SK-N-MC (cell line): Measurements from ENCODE around the gene SHISA2.

ENCODE experiments used
- DNase-seq: peaks from one replicate; pipeline ENCODE4 v3.0.0-alpha.2; 2011; ENCODE audit warnings: low read depth, low spot score
- H3K27ac ChIP-seq: fragments of 200-600 bp; sonication (generic); 2 replicates; pipeline ENCODE4 v1.5.1; 2016; ENCODE audit warnings: mixed run types
- H3K36me3 ChIP-seq: fragments of 200-600 bp; sonication (generic); 2 replicates; pipeline ENCODE4 v1.6.1; 2017; ENCODE audit warnings: antibody characterized with exemption, low read length, mixed read lengths; ENCODE audit not compliant: insufficient read depth
- H3K4me3 ChIP-seq: fragments of 200-600 bp; sonication (generic); 2 replicates; pipeline ENCODE4 v1.5.1; 2016
- H3K9ac ChIP-seq: fragments of 200-600 bp; sonication (generic); 2 replicates; pipeline ENCODE4 v1.8.0; 2017; ENCODE audit warnings: mixed run types, mixed read lengths; ENCODE audit not compliant: insufficient read length
- H3K9me3 ChIP-seq: fragments of 200-600 bp; sonication (generic); 2 replicates; pipeline ENCODE4 v1.6.1; 2017; ENCODE audit warnings: low read depth, mild to moderate bottlenecking, antibody characterized with exemption, low read length, moderate library complexity, mixed read lengths
- EZH2 ChIP-seq: fragments of 200-600 bp; sonication (generic); IDR thresholded peaks from one replicate; pipeline ENCODE4 v1.6.1; 2017; ENCODE audit warnings: antibody characterized with exemption
- FOXP2 ChIP-seq: optimal IDR thresholded peaks from 2 replicates; pipeline ENCODE3; 2011; ENCODE audit warnings: mild to moderate bottlenecking, moderate library complexity; ENCODE audit not compliant: insufficient read depth; ENCODE audit errors: extremely low read length, control extremely low read depth
- POLR2AphosphoS5 ChIP-seq: IDR thresholded peaks from 2 replicates; pipeline ENCODE4 v1.6.1; 2012; ENCODE audit warnings: mild to moderate bottlenecking, low read depth, low read length, borderline replicate concordance

SHISA2 gene

GRCh38 chr13:26024558-26024957 lies 27.3 kb downstream of the SHISA2 start:
- TF ChIP-seq EZH2 (no peak), FOXP2 (no peak)
- Histone ChIP-seq H3K9me3 (no peaks in the 10 kb centered on the region), H3K27ac (no peak overlapping the region), H3K4me3 (no peak overlapping the region), H3K9ac (no peak overlapping the region), H3K36me3 (no peaks in the 10 kb centered on the region)
- DNase-seq, result no peak

GRCh38 chr13:26022538-26023292 lies 29.1 kb downstream of the SHISA2 start:
- Histone ChIP-seq H3K27ac (no peak overlapping the region), H3K9me3 (no peaks in the 10 kb centered on the region), H3K9ac (no peak overlapping the region), H3K4me3 (no peak overlapping the region), H3K36me3 (no peaks in the 10 kb centered on the region)
- TF ChIP-seq POLR2AphosphoS5 (no peak), FOXP2 (no peak), EZH2 (no peak)
- DNase-seq, result no peak

GRCh38 chr13:26021956-26022355 lies 29.9 kb downstream of the SHISA2 start:
- TF ChIP-seq EZH2, result no peak
- TF ChIP-seq FOXP2, result no peak
- no peak for TF ChIP-seq POLR2AphosphoS5
- Histone ChIP-seq H3K36me3 (no peaks in the 10 kb centered on the region), H3K27ac (no peak overlapping the region), H3K9me3 (no peaks in the 10 kb centered on the region), H3K9ac (no peak overlapping the region), H3K4me3 (no peak overlapping the region)
- DNase-seq, result no peak

GRCh38 chr13:26021516-26021915 lies 30.3 kb downstream of the SHISA2 start:
- no peak overlapping the region for H3K4me3 ChIP-seq
- H3K9me3 ChIP-seq, result no peaks in the 10 kb centered on the region
- no peak for DNase-seq
- H3K27ac ChIP-seq, result no peak overlapping the region
- TF ChIP-seq POLR2AphosphoS5 (no peak), FOXP2 (no peak), EZH2 (no peak)
- no peak overlapping the region for H3K9ac ChIP-seq
- H3K36me3 ChIP-seq, result no peaks in the 10 kb centered on the region

GRCh38 chr13:26020891-26021290 lies 30.9 kb downstream of the SHISA2 start:
- no peak for DNase-seq
- no peak overlapping the region for H3K27ac ChIP-seq
- no peak overlapping the region for H3K4me3 ChIP-seq
- H3K9me3 ChIP-seq, result no peaks in the 10 kb centered on the region
- no peak for TF ChIP-seq POLR2AphosphoS5
- TF ChIP-seq EZH2, result no peak
- no peak for TF ChIP-seq FOXP2
- no peaks in the 10 kb centered on the region for H3K36me3 ChIP-seq
- H3K9ac ChIP-seq, result no peak overlapping the region

GRCh38 chr13:26019881-26020870 lies 31.6 kb downstream of the SHISA2 start:
- no peaks in the 10 kb centered on the region for H3K36me3 ChIP-seq
- TF ChIP-seq FOXP2 (no peak), EZH2 (no peak), POLR2AphosphoS5 (no peak)
- no peak overlapping the region for H3K27ac ChIP-seq
- no peak overlapping the region for H3K4me3 ChIP-seq
- H3K9ac ChIP-seq, result no peak overlapping the region
- no peak for DNase-seq
- H3K9me3 ChIP-seq, result no peaks in the 10 kb centered on the region

GRCh38 chr13:26019251-26019650 lies 32.6 kb downstream of the SHISA2 start:
- H3K4me3 ChIP-seq, result no peak overlapping the region
- H3K9me3 ChIP-seq, result no peaks in the 10 kb centered on the region
- H3K27ac ChIP-seq, result no peak overlapping the region
- H3K36me3 ChIP-seq, result no peaks in the 10 kb centered on the region
- no peak for DNase-seq
- no peak overlapping the region for H3K9ac ChIP-seq
- no peak for TF ChIP-seq EZH2
- no peak for TF ChIP-seq POLR2AphosphoS5
- TF ChIP-seq FOXP2, result no peak

GRCh38 chr13:26017932-26018665 lies 33.7 kb downstream of the SHISA2 start:
- no peak for DNase-seq
- H3K36me3 ChIP-seq, result no peaks in the 10 kb centered on the region
- TF ChIP-seq EZH2, result no peak
- no peak for TF ChIP-seq FOXP2
- TF ChIP-seq POLR2AphosphoS5, result no peak
- no peaks in the 10 kb centered on the region for H3K9me3 ChIP-seq
- H3K4me3 ChIP-seq, result no peak overlapping the region
- H3K27ac ChIP-seq, result no peak overlapping the region
- no peak overlapping the region for H3K9ac ChIP-seq
